GM18526 (cell line): ENCODE results near the gene NDUFAF4.

Source experiments
- POLR2A ChIP-seq: IDR thresholded peaks from 3 replicates; pipeline ENCODE4 v1.6.1; 2011; ENCODE audit not compliant: insufficient read length; ENCODE audit errors: extremely low read depth

Gene NDUFAF4

DNA sequence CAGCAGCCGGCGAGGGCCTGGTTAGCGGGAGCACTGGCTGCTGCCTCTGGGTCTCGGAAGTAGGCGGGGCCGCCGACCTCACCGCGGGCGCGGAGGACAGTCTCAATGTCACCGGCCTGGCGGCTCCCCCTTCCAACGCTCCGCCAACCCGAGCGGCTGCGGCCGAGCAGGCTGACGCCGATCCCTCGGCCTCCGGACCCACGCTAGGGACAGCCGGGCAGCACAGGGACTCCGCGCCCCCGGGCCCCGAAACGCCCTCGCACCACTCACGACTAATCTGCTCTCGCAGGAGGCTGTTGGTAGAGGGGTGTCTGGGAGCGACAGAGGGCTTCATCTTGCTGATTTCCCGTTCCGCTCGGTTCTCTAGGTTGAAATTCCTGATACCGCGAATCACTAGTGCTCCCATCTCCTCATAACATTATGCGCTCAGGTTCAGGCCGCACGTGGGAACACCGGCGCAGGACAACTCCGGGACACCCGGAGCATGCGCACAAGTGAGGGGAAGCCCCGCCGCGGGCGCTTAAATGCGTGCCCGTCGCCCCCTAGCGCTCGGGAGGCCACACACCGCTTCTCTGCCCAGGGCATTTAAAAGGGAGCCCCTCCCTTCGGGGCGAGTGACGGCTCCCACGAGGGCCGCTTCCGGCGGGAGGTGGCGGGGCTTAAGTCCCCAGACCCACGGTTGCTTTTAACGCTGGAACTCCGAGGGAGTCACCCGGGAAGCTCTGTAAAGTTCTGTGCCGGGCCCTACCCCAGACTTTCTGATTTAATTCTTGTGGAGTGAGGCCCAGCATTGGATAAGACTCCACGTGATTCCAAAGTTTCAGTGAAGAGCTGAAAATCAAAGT, at the start of gene NDUFAF4:
Gene NDUFAF4 (minus strand): TSS at position 496 of the 845 bp plus-strand sequence. CDS start 90 bp downstream, at position 406.
- TF ChIP-seq POLR2A = peak; percentile 60

DNA sequence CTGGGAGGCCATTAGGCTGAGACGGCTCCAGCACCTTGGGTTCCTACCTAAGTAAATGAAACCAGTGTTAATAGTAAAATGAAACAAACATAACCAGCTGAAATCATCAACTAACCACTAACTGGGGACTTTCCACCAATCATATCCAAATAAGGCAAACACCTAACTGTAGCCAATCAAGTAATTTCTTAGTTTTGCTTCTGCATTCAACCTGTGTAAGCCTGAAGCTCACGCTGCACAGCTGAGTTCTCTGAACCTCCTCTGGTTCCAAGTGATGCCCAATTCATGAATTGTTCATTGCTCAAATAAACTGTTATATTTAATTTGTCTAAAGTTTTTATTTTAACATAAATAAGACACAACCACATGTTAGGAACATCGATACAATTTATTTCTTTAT, 49.4 kb upstream of the NDUFAF4 start:
- no peak for TF ChIP-seq POLR2A

DNA sequence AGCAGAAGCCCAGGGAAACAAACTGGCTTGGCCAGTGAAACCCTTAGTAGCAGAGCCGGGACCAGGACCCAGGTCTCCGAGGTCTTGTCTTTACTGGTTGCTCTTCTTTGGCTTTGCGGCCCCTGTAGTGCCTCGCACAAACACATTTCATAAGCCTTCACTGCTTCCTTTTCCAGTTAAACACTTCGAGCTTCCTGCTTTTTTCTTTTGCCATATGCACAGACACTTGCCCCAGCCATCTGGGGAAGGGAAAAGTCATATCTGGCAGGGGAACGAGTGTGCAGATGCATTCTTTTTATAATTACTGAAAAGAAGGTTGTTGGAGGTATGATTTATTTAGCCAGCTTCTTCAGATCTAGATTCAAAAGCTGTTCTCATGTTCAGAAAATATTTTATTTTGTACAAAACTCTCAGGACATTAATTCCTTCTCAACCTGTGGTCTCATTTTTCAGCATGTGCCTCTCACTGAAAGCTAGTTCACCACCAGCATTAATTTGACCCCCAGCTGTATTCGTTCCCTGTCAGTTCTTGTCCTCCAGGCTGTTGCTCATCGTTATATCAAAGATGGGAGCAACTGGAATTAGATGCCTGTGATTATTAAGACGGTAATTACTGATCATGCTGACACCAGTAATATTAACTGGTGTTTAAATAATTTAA, 46.0 kb upstream of the NDUFAF4 start:
- no peak for TF ChIP-seq POLR2A

DNA sequence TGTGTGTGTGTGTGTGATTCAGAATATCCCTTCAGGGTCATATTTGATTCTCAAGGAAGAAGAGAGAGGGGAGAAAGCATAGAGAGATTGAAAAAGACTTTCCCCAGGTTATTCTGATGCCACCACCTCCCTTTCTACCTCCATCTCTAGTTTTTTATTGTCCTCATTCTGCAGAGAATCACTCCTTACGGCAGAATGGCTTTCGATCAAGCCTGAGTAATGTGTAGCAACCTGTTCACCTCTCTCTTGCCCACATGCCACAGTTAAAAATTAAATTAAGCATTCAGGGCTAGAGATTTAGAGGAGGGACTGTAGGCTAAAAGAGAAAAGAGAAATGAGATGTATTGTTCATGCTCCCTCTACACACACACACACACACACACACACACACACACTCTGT, 45.0 kb upstream of the NDUFAF4 start:
- no peak for TF ChIP-seq POLR2A

DNA sequence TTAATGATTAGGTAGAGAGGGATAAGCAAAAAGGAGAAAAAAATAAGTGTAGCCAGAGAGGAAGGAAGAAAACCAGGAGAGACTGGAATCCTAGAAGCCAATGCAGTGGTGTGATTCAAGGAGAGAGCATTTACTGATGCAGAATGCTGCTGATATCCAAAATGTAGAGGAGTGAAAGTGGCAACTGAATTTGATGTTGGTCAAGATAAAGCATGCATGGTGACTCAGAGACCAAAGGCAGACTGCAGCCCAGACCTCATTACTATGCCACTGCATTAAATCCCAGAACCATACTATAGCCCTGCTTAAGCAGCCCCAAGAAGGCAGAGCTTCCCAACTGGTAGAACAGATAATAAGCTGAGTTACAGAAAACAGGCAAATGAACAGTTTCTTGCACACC, 42.6 kb upstream of the NDUFAF4 start:
- no peak for TF ChIP-seq POLR2A

DNA sequence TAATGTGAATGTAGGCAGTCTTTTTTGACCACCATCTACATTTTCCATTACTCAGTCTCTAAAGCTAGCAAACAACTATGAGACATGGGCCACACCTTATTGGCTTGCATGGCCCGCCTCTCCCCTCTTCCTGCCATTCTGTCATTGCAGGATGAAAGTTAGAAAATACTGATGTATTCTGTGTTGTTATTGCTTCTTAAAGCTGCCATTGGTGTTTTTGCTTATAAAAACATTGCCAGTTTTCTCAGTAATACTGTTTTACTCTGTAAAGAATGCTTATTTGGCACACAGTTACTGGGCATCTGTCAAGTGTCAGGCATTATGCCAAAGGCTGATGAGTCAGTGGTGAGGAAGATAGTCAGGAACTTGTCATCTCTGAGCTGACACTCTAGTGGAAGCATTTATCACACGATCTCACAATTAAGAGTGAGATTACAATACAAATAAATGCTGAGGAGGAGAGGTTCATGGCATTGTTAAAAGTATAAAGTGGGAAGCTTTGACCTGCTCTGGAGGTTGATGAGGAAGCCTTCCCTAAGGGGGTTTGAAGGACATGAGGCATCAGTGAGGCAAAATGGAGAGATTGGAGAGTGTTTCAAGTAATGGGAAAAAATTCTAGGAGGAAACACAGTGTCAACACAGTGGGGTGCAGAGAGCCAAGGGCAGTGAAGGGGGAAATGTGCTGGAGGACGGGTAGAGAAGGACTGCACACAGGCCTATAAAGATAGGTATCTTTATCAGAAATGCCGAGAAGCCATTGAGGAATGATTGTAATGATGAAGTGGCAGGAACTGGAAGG, 41.5 kb upstream of the NDUFAF4 start:
- TF ChIP-seq POLR2A = no peak

DNA sequence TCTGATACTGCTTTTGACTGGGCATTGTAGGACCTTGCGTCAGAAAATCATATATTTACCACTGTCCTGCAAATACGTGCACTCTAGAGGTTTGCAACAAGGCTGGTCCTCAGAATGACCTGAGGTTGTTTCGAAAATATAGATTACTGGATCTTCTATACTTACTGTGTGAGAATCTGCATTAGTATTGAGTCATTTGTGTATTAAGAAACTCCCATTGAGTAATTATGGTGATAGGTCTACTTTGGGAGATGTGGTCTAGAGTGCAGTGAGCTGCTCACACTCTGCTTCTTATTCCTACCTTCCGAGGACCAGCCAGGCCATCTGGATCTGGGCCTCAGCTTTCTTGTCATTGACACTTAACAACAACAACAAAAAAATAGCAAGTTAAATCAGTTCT, 36.4 kb upstream of the NDUFAF4 start:
- TF ChIP-seq POLR2A = no peak

DNA sequence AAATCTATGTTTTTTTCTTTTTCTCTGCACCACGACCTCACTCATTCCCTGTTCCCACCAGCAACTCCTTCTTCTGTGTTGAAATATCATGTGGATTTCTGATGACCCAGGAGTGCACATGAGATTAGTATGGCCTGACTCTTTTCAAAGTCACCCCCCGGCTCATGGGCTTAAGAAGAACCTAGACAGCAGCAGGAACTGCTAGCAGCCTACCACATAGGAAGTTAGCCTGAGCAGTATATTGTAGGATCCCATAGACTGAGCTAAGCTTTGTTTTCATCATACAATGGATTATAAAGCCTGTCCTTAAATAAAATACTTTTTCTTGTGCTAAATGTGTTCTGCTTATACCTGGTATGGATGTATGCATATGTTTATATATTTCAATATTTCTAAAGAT, 33.5 kb upstream of the NDUFAF4 start:
- no peak for TF ChIP-seq POLR2A

DNA sequence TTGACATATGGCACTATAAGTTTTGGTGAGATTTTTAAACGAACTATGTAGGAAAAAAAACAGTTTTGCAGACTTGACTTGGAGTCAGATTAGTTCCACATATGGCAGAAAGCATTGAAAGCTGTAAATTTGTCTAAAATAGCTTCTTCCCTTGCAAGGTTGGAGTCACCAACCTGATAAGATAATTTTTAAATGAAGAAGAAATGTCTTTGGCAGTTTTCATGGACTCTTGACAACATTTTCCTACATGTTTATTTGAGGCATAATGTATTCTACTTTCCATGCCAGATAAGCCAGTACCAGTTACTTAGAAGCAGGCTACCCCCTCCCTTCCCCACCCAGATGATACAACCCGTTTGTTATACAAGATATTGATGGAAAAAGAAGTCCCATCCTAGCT, 32.0 kb upstream of the NDUFAF4 start:
- no peak for TF ChIP-seq POLR2A

DNA sequence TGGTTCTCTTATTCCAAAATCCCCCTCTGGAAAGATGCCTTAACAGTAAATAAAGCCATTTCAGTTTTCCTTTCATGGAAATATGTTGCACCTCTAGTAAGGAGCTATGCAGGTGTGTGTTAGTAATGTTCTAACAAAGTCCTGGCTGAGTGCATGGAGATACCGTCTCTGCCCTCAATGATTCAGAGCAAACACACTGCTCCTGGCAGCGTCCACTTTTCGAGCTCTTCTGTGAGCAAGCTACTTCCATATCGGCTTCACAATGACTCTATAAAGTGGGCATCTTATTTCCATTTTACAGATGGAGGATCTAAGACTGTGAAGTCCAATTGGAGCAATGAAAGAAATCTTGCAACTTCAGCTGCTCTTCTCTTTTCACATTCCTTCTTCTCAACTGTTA, 30.0 kb upstream of the NDUFAF4 start:
- no peak for TF ChIP-seq POLR2A

DNA sequence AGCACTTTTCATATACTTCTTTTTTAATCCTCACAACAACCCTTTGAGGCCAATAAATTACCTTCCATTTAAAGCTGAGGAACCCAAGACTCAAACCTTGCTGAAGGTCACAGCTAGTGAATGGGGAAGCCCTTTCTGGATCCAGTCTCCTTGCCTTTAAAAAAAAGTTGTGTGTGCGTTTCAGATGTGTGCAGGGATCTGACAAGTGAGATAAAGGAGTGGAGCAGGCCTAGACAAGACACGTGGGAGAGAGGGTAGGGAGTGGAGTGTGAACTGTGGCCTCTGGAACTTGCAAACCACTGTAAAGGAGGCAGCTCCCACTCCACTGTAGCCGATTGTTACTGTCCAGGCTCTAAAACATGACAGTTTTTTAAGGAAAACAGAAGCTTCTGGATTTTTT, 28.7 kb upstream of the NDUFAF4 start:
- no peak for TF ChIP-seq POLR2A

DNA sequence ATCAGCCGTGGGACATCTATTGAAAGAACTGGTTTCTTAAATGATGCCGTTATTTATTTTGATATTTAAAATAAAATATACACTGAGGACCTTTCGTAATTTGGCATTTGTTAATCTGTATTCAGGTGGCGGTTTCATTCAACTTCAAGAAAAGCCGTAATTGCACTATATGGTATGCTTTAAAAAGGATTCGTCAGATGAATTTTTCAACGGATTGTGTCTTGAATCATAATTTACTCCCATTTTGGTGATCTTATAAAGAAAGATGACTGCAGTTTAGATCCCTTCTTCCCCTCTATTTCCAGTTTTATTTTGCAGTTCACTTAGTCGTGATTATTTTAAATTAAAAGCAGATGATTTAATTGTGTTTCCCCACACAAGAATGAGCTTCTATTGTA, 27.6 kb upstream of the NDUFAF4 start:
- no peak for TF ChIP-seq POLR2A

DNA sequence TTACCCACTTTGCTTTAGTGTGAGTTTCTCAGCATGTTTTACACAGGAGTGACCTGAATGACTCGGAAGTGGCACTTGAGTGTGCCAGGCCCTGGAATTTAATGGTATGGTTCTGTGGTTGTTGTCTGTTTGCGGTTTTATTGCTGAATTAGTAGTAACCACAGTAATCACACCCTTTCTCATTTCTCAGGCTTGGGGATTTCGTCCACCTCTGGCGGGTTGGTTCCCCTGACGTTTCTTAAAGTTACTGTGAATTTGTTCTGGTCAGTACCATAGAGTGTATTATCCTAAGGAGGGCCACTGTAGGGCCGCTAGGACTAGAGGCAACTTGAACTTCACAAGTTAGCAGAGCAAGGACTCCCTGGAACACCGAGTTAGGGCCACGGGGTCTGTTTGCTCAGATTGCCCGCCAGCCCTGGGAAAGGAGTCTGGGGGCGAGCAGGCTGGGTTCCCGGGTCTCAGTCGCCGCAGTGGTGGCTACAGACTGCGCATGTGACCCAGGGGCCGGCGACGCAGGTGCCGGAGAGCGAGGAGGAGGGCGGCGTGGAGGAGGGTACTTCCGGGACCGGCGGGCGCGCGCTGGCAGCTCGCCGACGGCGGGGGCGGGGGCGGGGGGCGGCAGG, 26.3 kb upstream of the NDUFAF4 start:
- peak; percentile 70 for TF ChIP-seq POLR2A

DNA sequence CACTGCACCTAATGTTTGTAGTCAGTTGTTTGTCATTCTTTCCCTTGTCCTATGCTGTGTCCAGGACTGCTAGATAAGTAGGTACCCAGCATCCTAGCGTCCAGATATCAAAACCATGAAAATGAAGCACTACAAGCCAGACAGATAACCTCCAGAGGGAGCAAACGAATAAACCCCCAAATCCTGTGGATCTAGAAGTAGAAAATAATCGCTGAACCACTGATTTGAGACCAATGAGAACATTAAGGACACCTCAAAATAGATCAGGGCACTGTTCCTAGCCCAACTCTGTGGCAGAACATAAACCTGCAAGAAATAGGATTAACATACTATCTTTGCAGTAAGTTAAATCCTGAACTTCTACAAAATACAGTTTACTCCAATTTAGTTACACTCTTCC, 25.7 kb upstream of the NDUFAF4 start:
- no peak for TF ChIP-seq POLR2A

DNA sequence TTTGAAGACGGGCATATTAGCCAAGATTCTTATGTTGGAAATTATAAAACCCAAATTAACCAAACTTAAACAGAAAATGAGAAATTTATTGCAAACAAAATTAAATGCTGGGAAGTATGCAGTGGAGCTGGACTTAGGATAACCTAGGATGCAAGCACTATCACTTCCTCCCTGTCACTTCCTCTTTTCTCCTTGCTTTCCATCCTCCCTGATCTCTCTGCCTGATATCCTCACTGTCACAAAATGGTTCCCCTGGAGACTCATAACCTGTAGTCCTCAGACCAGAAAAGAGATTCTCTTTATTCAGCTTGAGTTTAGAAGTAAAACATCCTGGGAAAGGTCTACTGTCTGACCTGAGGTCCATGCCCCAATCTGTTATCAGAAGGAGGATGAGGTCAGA, 19.4 kb upstream of the NDUFAF4 start:
- no peak for TF ChIP-seq POLR2A
